BLaER1 treated with 17β-estradiol and CSF1 and Interleukin-3, amounts not matched to agents 10 nM and 100 nM (cell line): Measurements from ENCODE around the gene RAP1GDS1.
"Not testable (repeated sequence)": the region's sequence is repeated elsewhere in the genome, so short reads cannot be mapped to it uniquely, and the experiment has no call there.

ENCODE experiments used
- H3K27ac ChIP-seq, 11 experiments: shearing (Covaris generic); formaldehyde crosslinking; 2 replicates each; pipeline ENCODE4 v1.8.1; 2022
- H3K27me3 ChIP-seq, 11 experiments: shearing (Covaris generic); formaldehyde crosslinking; 2 replicates each; pipeline ENCODE4 v1.8.1; 2022
- H3K36me3 ChIP-seq, 11 experiments: shearing (Covaris generic); formaldehyde crosslinking; 2 replicates each; pipeline ENCODE4 v1.8.1; 2022
- H3K4me1 ChIP-seq, 10 experiments: shearing (Covaris generic); formaldehyde crosslinking; 2 replicates each; pipeline ENCODE4 v1.8.1; 2022
- H3K4me2 ChIP-seq, 11 experiments: shearing (Covaris generic); formaldehyde crosslinking; 2 replicates each; pipeline ENCODE4 v1.8.1; 2022
- H3K4me3 ChIP-seq, 10 experiments: shearing (Covaris generic); formaldehyde crosslinking; 2 replicates each; pipeline ENCODE4 v1.8.1; 2022
- H3K9ac ChIP-seq, 11 experiments: shearing (Covaris generic); formaldehyde crosslinking; 2 replicates each; pipeline ENCODE4 v1.8.1; 2022
- H3K9me3 ChIP-seq, 11 experiments: shearing (Covaris generic); formaldehyde crosslinking; replicated peaks in 1 of 11; 2 replicates each; pipeline ENCODE4 v1.8.1; 2022
- H4K20me1 ChIP-seq, 11 experiments: shearing (Covaris generic); formaldehyde crosslinking; 2 replicates each; pipeline ENCODE4 v1.8.1; 2022
- Cebpa-rat ChIP-seq, 11 experiments: shearing (Covaris generic); IDR thresholded peaks; 2 replicates each; pipeline ENCODE4 v1.8.1; 2022

The RAP1GDS1 gene

GRCh38 chr4:98470366-98470765 lies 209.2 kb downstream of the RAP1GDS1 start:
- Histone ChIP-seq H3K4me1 (peaks cover 7 to 25% (median 11%) of the 10 kb centered on the region in 10 experiments), H4K20me1 (no peaks in the 10 kb centered on the region), H3K4me2 (peak overlapping the region in 2 of 11 experiments; percentile 22 to 29; a peak in 3 of 22 replicates), H3K9ac (no peak overlapping the region), H3K27ac (no peak overlapping the region), H3K4me3 (no peak overlapping the region), H3K27me3 (no peaks in the 10 kb centered on the region), H3K9me3 (peaks cover 0 to 13% (median 0%) of the 10 kb centered on the region in 11 experiments; a peak in 2 of 22 replicates), H3K36me3 (no peaks in the 10 kb centered on the region)
- TF ChIP-seq Cebpa-rat (IDR thresholded peaks at IDR 0.05): no peak

GRCh38 chr4:98470831-98471230 lies 209.6 kb downstream of the RAP1GDS1 start:
- H3K4me2 ChIP-seq: peak overlapping the region in 5 of 11 experiments; percentile 17 to 31 (median 29); a peak in 8 of 22 replicates
- H4K20me1 ChIP-seq: no peaks in the 10 kb centered on the region
- H3K9me3 ChIP-seq: peaks cover 0 to 13% (median 0%) of the 10 kb centered on the region in 11 experiments; a peak in 2 of 22 replicates

DNA sequence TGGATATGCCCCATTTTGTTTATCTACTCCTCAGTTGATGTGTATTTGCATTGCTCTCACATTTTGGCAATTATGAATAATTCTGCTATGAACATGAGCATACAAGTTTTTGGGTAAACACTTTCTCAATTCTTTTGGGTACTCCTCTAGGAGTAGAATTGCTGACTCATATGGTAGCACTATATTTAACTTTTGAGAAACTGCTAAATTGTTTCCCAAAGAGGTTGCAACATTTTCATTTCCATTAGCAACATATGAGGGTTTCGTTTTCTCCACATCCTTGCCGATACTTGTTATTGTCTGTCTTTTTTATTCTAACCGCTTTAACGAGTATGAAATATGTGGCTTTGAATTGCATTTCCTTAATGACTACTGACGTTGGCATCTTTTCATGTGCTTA lies 211.9 kb downstream of the RAP1GDS1 start:
- Histone ChIP-seq H3K27me3 (no peaks in the 10 kb centered on the region), H3K4me3 (no peak overlapping the region), H3K9me3 (peaks cover 0 to 13% (median 0%) of the 10 kb centered on the region in 11 experiments; a peak in 2 of 22 replicates), H4K20me1 (no peaks in the 10 kb centered on the region), H3K4me2 (no peak overlapping the region; a peak in 1 of 22 replicates), H3K9ac (no peak overlapping the region), H3K36me3 (no peaks in the 10 kb centered on the region), H3K27ac (no peak overlapping the region), H3K4me1 (peaks cover 6 to 20% (median 9%) of the 10 kb centered on the region in 10 experiments)
- no peak for TF ChIP-seq Cebpa-rat (IDR thresholded peaks at IDR 0.05)

More at GRCh38 chr4:98470831-98471230, 209.6 kb downstream of the RAP1GDS1 start:
- Histone ChIP-seq H3K4me3 (no peak overlapping the region), H3K27me3 (no peaks in the 10 kb centered on the region), H3K9ac (no peak overlapping the region), H3K4me1 (peaks cover 7 to 25% (median 11%) of the 10 kb centered on the region in 10 experiments), H3K27ac (no peak overlapping the region), H3K36me3 (no peaks in the 10 kb centered on the region)
- TF ChIP-seq Cebpa-rat (IDR thresholded peaks at IDR 0.05): no peak

DNA sequence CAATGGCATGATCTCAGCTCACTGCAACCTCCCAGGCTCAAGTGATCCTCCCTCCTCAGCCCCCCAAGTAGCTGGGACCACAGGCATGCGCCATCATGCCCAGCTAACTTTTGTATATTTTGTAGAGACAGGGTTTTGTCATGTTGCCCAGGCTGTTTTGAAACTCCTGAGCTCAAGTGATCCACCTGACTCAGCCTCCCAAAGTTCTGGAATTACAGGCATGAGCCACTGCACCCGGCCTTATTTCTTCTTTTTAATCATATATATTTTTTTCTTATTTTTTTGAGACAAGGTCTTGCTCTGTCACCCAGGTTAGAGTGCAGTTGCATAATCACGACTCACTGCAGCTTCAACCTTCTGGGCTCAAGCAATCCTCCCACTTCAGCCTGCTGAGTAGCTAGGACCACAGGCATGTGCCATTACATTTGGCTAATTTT lies 213.2 kb downstream of the RAP1GDS1 start:
- Histone ChIP-seq H3K4me3 (no peak overlapping the region), H3K27ac (no peak overlapping the region)
- TF ChIP-seq Cebpa-rat (IDR thresholded peaks at IDR 0.05): no peak

DNA sequence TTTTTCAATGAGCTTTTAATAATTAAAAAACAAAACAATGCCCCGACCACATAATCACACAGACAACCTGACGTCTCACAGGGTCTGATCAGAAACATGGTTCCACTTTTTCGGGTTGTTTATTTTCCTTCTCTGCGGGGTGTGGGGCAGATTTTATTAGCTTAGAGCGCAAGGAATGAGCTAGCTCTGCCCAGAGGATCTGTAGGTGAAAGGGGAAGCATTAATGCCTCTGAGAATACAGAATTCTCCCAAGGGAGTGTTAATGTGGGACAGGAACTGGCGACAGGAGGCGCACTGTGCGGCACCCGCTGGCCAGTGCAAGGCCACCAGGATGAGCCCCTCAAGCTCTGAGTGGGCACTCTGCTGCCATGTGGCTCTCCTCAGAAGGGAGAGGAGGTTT lies 215.7 kb downstream of the RAP1GDS1 start:
- no peak overlapping the region for H3K4me3 ChIP-seq
- H4K20me1 ChIP-seq: no peaks in the 10 kb centered on the region
- peaks cover 0 to 13% (median 0%) of the 10 kb centered on the region in 11 experiments; a peak in 2 of 22 replicates for H3K9me3 ChIP-seq
- H3K4me2 ChIP-seq: no peak overlapping the region
- H3K9ac ChIP-seq: no peak overlapping the region
- no peak for TF ChIP-seq Cebpa-rat (IDR thresholded peaks at IDR 0.05)
- no peak overlapping the region for H3K27ac ChIP-seq
- H3K36me3 ChIP-seq: no peaks in the 10 kb centered on the region
- H3K4me1 ChIP-seq: peaks cover 0 to 3% (median 0%) of the 10 kb centered on the region in 10 experiments; a peak in 1 of 20 replicates
- no peaks in the 10 kb centered on the region for H3K27me3 ChIP-seq

More for the DNA sequence above, 213.2 kb downstream of the RAP1GDS1 start:
- Histone ChIP-seq H4K20me1 (no peaks in the 10 kb centered on the region), H3K4me2 (no peak overlapping the region), H3K4me1 (peaks cover 0 to 10% (median 0%) of the 10 kb centered on the region in 10 experiments; a peak in 6 of 20 replicates), H3K9me3 (peaks cover 0 to 13% (median 0%) of the 10 kb centered on the region in 11 experiments; a peak in 2 of 22 replicates), H3K36me3 (no peaks in the 10 kb centered on the region), H3K27me3 (no peaks in the 10 kb centered on the region), H3K9ac (no peak overlapping the region)

- H3K4me3 ChIP-seq, H3K9me3 ChIP-seq, H3K36me3 ChIP-seq, H3K27me3 ChIP-seq, H3K4me1 ChIP-seq, H3K9ac ChIP-seq, H4K20me1 ChIP-seq, H3K27ac ChIP-seq, H3K4me2 ChIP-seq: not testable (repeated sequence)
Observed at GRCh38 chr4:98479590-98479989, 218.4 kb downstream of the RAP1GDS1 start.

DNA sequence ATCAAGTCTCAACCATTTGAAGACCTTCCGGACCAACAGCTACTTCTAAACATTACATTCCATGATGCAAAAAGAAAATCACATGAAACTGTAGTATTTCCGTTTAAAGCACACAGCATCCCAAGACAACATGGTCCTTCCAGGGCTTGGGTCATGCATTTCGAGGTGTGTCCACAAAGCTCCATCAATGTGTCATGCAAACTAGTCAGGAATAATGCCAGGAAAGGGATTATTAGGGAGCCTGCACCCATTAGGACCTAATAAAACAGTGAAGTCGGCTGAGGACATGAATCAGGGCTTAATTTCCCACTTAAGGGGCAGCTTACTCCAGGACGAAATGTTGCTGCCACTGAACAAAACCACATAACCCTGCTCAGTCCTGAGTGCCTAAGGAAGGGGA lies 219.4 kb downstream of the RAP1GDS1 start:
- Histone ChIP-seq H3K27me3 (no peaks in the 10 kb centered on the region), H3K36me3 (no peaks in the 10 kb centered on the region), H3K27ac (no peak overlapping the region), H4K20me1 (no peaks in the 10 kb centered on the region), H3K4me2 (no peak overlapping the region), H3K4me1 (no peaks in the 10 kb centered on the region), H3K4me3 (no peak overlapping the region), H3K9ac (no peak overlapping the region), H3K9me3 (0 out of 22 replicates have a peak, but pooled peaks cover 0 to 4% (median 0%) of the 10 kb centered on the region in 11 experiments)
- no peak for TF ChIP-seq Cebpa-rat (IDR thresholded peaks at IDR 0.05)

- no peak overlapping the region for H3K27ac ChIP-seq
- no peaks in the 10 kb centered on the region for H4K20me1 ChIP-seq
Observed at GRCh38 chr4:98481167-98481566, 220.0 kb downstream of the RAP1GDS1 start.

DNA sequence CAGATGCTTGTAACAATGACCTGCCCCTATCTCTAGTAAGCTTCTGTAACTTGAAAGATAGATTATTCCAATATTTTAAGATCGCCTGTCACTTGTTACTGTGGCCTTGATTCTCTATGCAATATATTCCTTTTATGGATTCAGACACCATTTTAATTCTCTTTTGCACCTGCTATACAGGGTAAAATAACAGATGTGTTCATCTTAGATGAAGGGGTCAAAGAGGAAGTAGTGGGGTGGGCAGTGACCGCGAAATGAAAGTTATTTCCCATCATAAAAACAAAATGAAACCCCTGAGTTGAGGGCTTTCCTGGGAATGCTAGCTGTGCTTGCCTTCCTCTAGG lies 221.3 kb downstream of the RAP1GDS1 start:
- Histone ChIP-seq H3K9ac (no peak overlapping the region), H4K20me1 (no peaks in the 10 kb centered on the region), H3K4me2 (no peak overlapping the region), H3K27me3 (no peaks in the 10 kb centered on the region), H3K9me3 (no peaks in the 10 kb centered on the region), H3K36me3 (no peaks in the 10 kb centered on the region), H3K4me3 (no peak overlapping the region), H3K27ac (no peak overlapping the region), H3K4me1 (no peaks in the 10 kb centered on the region)
- no peak for TF ChIP-seq Cebpa-rat (IDR thresholded peaks at IDR 0.05)

More at GRCh38 chr4:98481167-98481566, 220.0 kb downstream of the RAP1GDS1 start:
- Histone ChIP-seq H3K9ac (no peak overlapping the region), H3K36me3 (no peaks in the 10 kb centered on the region), H3K9me3 (0 out of 22 replicates have a peak, but pooled peaks cover 0 to 4% (median 0%) of the 10 kb centered on the region in 11 experiments), H3K4me3 (no peak overlapping the region), H3K27me3 (no peaks in the 10 kb centered on the region), H3K4me1 (no peaks in the 10 kb centered on the region), H3K4me2 (no peak overlapping the region)
- TF ChIP-seq Cebpa-rat (IDR thresholded peaks at IDR 0.05): no peak
